WI38 (cell line): Measurements from ENCODE around the gene ELP5.

Experiments
- H3K4me3 ChIP-seq: 2 replicates; pipeline ENCODE4 v1.5.1; 2011; ENCODE audit warnings: low read depth, mild to moderate bottlenecking, control low read depth, low read length
- TF ChIP-seq, protein P1 (sequence below): IDR thresholded peaks from 2 replicates; pipeline ENCODE4 v1.5.1; 2012; ENCODE audit warnings: low read depth, mild to moderate bottlenecking, control low read depth, low read length

The ELP5 gene

DNA sequence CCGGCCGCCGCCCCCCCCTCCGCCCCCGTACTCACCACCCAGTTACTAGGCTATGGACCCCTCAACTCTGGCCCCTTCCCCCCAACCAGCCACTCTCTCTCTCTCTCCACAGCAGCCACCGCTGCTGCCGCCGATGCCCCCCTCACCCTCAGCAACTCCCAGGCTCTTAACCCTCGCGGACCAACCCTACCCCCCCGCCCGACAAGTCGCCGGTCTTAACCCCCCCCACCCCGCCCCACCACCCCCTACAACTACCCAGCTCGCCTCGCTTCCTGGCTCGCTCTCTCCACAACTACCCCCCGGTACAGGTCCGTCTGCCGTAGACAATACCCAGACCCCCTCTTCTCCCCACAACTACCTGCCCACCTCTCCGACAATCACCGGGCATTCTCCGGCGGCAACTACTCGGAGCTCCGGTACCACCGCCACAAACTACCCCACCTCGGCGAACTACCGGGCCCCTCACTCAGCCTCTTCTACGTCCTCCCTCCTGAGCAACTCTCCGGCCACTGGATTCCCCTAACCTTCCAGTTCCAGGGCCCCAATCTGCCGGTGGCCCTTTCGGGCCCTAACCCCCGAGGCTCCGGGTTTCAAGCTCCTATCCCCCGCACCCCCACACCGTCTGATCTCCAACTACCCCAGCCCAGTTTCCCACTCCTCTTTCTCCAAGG lies 13.5 kb upstream of the ELP5 start:
- H3K4me3 ChIP-seq: peak overlapping the region; percentile 99
- TF ChIP-seq, protein P1, sequence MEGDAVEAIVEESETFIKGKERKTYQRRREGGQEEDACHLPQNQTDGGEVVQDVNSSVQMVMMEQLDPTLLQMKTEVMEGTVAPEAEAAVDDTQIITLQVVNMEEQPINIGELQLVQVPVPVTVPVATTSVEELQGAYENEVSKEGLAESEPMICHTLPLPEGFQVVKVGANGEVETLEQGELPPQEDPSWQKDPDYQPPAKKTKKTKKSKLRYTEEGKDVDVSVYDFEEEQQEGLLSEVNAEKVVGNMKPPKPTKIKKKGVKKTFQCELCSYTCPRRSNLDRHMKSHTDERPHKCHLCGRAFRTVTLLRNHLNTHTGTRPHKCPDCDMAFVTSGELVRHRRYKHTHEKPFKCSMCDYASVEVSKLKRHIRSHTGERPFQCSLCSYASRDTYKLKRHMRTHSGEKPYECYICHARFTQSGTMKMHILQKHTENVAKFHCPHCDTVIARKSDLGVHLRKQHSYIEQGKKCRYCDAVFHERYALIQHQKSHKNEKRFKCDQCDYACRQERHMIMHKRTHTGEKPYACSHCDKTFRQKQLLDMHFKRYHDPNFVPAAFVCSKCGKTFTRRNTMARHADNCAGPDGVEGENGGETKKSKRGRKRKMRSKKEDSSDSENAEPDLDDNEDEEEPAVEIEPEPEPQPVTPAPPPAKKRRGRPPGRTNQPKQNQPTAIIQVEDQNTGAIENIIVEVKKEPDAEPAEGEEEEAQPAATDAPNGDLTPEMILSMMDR: no peak

DNA sequence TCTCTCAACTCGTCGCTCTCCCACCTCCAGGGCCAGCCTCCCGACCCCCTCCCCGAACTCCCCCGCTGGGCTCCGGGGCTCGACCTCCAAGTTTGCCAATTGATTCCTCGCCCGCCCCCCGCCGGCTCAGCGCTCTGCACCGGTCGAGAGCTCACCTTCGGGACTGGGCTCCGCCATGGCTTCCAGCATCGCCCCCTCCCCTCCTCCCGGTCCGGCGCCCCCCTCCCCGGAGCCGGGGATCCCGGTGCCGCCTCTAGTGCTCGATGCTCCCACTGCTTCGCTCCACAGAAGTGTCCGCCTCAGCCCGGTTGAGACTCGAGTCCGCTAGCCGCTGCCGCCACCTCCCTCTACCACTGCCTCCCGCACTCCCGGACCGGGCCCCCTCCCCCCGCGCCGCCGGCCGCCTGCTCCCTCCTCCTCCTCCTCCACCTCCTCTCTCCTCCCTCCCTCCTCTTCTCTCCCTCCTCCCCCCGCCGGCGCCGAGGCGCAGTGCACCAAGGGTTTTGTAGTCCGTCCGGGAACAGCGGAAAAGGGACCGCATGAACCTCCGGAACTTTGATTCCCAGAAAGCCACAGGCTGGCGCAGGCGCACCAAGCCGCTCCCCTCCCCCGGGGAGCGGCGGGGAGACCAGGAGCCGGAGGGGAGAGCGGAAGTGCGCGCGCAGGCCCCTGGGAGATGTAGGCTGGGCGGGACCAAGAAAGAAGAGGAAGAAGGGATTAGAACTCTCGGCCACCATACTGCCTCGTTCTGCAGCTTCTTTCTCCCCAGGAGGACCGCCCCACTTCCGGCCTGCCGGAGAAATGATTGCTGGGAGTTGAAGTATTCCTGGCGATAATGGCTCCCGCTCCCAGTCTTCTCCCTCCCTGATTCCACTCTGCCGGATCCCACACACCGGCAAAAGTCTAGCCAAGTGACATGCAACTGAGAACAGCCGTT lies 12.7 kb upstream of the ELP5 start, which contains the start of gene PHF23:
Gene PHF23 (minus strand): TSS at position 367 of the 937 bp plus-strand sequence. CDS start 178 bp downstream, at position 189.
- peak within 1 kb of the TSS; percentile 99 for H3K4me3 ChIP-seq
- TF ChIP-seq, protein P1: no peak

DNA sequence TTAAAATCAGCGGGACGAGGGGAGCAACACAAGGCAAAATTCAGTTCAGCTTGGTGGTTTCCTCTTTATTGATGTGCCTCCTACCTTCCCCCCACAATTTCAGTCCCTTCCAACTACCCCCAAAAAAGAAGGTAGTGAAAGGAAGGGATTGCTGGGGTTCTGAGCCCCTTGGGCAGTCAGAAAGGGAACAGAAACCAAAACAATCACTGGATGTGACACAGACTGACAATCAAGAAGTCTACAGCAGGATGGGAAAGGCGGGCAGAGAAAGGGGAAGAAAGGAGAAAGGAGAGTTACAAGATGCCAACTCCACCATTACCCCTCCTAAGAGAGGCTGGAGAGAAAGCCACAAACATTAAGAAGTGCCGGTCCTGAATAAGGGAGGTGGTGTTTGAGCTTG lies 11.6 kb upstream of the ELP5 start:
- TF ChIP-seq, protein P1: no peak
- peak overlapping the region; percentile 92 for H3K4me3 ChIP-seq

DNA sequence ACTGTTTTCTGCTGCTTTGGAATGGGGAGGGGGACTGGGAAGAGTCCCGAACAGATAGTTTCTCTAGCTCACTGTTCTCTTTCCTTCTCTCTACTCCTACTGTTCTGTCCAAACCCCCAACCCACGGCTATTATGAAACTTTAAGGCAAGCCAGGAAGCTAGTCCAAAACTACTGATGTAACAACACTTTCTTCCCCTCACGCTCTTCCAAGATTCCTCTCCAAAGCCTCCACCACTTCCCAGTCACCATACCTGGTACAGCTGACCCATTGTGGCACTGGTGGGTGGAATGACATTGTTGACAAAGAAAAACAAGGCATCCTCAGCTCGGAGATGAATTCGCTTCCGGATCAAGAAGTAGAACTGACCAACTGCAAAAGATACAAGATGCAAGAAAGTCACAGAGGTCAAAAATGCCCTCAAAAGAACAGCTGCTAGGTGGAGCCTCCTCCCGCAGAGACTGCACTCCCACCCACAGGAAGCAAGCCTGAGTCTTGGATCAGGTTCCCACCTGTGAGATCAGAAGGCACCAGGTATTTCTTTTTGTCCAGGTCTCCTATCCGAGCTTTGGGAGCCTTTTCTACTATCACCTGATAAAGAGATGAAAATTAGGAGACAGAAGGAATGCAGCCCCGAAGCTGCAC lies 10.8 kb upstream of the ELP5 start:
- peak overlapping the region; percentile 92 for H3K4me3 ChIP-seq
- TF ChIP-seq, protein P1: no peak

DNA sequence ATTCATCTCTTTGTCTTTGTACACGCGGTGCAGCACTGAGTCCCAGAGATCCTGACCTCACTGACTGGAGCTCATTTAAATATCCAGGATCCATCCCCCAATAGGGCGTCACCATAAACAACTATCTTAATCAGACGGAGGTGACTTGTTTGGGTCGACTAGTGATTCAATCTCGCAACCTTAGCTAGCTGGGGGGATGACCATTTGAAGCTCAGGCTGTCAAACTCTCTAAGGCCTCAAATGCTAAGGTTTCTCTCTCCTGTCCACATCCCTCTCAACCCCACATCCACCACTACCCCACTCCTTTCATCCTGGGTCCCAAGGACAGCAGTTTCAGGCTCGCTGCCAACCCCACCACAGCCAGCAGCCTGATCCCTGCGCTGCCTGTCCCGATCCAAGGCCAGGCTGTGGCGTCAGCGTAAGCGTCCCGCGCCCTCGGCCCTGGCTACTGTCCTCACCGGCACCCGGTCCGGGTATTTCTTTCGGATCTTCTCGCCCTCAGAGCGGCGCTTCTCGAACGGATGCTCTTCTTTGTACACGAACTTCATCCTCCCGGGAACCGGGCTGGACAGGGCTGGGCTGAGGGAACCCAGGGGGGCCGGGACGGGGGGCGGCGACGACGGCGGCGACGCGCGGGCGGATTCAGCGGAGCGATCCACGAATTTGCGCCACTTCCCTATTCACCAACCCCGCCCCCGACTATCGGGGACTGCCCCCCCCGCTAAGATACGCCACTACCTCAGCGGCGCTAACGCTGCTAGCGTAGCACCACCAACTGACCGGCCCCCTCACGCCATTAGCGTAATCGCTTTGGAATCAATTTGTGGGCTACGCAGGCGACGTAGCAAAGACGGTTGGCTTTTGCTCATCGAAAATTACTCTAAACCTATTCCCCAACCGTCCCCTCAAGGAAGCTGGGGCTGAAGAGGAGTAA lies 10.0 kb upstream of the ELP5 start, which contains the start of gene GABARAP:
Gene GABARAP (minus strand): TSS at position 667 of the 934 bp plus-strand sequence. CDS start 119 bp downstream, at position 548.
- TF ChIP-seq, protein P1: no peak
- H3K4me3 ChIP-seq: peak within 1 kb of the TSS; percentile 92

DNA sequence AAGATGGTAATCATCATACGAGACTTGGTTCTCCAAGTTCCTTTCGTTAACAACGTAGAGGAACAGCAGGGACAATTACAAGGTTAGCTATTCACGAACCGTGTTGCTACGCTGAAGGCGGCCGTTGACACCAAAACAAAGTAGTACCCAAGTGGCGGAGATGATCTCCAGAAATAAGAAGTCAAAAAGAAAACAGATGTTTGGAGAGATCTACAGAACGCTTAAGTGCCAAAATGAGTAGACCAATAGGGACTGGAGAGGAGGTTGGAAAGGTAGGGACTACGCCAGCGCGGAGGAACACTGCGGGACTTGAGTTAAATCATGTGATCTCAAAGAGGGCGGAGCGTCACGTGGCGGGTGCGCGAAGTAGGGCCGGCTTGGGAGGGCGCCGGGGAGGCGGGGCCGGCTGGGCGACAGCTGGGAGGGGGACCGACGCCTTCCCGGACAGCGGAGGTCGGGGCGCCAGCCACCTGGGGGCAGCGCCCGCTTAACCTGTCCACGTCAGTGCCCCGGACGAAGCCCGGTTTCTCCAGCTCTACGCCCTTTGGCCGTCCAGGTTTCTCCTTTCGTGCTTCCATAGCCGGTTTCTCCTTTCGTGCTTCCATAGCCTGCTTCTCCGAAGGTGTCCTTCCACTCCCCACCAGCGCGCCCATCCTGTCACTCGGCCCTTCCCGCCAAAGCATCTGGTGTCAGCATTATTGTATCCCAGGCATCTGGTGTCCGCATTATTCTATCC lies 9.1 kb upstream of the ELP5 start:
- peak overlapping the region; percentile 92 for H3K4me3 ChIP-seq
- TF ChIP-seq, protein P1: no peak
